Measurements from ENCODE around the gene GDI1. TPM values are rescaled to one million over a fixed set of nuclear protein-coding genes. Genes with fewer than 3 reads are reported as not detected.

GDI1 gene
- total and polyA plus RNA-seq, 9 of the 15 experiments (the other 6 are each of a cell fraction or from before 2014, with no cell fraction given), result 0.97 to 82.6 (median 37.5) TPM

DNA sequence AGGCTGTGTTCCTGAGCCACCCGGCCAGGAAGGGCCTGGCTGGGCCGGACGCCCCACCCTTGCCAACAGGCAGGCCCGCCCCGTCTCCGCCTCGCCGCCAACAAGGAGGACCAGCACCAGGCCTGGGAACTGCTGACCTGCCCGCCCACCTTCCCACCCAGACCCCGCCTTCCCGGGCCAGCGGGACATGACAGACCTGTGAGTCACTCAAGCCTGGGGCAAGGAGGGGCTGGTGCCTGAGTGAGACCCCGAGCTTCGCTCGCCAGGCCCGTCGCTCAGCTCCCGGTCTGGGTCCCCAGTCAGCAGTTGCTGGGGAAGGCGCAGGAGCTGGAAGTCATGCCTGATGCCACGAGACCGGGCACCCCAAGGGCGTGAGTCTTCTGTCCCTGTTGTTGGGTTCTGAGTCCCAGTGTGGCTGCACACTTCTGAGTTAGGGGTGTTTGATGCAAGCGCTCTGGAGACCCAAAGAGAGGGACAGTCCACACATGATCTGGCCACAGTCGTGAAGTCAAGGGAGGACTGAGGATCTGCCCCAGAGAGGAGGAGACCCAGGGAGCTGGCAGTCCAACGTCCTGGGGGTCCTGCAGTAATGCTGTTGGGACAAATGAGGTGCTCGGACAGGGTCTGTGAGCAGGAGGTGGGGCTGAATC, 27.6 kb upstream of the GDI1 start, which contains the start of gene DNASE1L1 (continued):
- TF ChIP-seq L3MBTL2 (IDR thresholded peaks at IDR 0.05) (no peak), ATF1 (CRISPR knock-in tag; IDR thresholded peaks at IDR 0.05) (no peak), ATF1 (tag; IDR thresholded peaks at IDR 0.05) (no peak; the same call in 1 of the 2 replicates), SMC3 (conservative IDR thresholded peaks at IDR 0.05; ENCODE audit: insufficient read depth, low read depth, low read length) (no peak), SMARCA4 (IDR thresholded peaks at IDR 0.05) (peak; percentile 64), MED1 (CRISPR knock-in tag; IDR thresholded peaks at IDR 0.05; ENCODE audit: borderline replicate concordance) (no peak), TEAD1 (CRISPR knock-in tag; IDR thresholded peaks at IDR 0.05) (no peak), BRD4 (IDR thresholded peaks at IDR 0.05) (no peak), ZNF217 (CRISPR knock-in tag; IDR thresholded peaks at IDR 0.05) (no peak), MAZ (CRISPR knock-in tag; conservative IDR thresholded peaks at IDR 0.05 in 1 of 2, IDR thresholded peaks at IDR 0.05 in 1 of 2) (0 out of 4 replicates have a peak, but pooled peaks of 1 of the 2 experiments have one; percentile 17), FOXK1 (CRISPR knock-in tag; IDR thresholded peaks at IDR 0.05; ENCODE audit: borderline replicate concordance) (no peak), POLR3A (IDR thresholded peaks at IDR 0.05; ENCODE audit: borderline replicate concordance, extremely low read depth, insufficient read depth, insufficient read length) (no peak), STAT5B (CRISPR knock-in tag; IDR thresholded peaks at IDR 0.05) (no peak), CREM (IDR thresholded peaks at IDR 0.05; ENCODE audit: low read depth) (peak; percentile 47), PURB (CRISPR knock-in tag; IDR thresholded peaks at IDR 0.05; ENCODE audit: low read depth) (no peak), RAD51 (IDR thresholded peaks at IDR 0.05; ENCODE audit: borderline replicate concordance, low read depth) (no peak)
- TF ChIP-seq, protein P1, sequence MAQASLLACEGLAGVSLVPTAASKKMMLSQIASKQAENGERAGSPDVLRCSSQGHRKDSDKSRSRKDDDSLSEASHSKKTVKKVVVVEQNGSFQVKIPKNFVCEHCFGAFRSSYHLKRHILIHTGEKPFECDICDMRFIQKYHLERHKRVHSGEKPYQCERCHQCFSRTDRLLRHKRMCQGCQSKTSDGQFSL (CRISPR knock-in tag; IDR thresholded peaks at IDR 0.05), result no peak
- TF ChIP-seq, protein P1 (tag; IDR thresholded peaks at IDR 0.05), result no peak
- TF ChIP-seq, protein P2, sequence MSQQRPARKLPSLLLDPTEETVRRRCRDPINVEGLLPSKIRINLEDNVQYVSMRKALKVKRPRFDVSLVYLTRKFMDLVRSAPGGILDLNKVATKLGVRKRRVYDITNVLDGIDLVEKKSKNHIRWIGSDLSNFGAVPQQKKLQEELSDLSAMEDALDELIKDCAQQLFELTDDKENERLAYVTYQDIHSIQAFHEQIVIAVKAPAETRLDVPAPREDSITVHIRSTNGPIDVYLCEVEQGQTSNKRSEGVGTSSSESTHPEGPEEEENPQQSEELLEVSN (IDR thresholded peaks at IDR 0.05; ENCODE audit: borderline replicate concordance in 1 of 2, extremely low read depth in 1 of 2, insufficient read depth in 1 of 2, insufficient read length in 1 of 2, low read depth in 1 of 2, low read length in 1 of 2, poor library complexity in 1 of 2, severe bottlenecking in 1 of 2), result no peak
- TF ChIP-seq, protein P3, sequence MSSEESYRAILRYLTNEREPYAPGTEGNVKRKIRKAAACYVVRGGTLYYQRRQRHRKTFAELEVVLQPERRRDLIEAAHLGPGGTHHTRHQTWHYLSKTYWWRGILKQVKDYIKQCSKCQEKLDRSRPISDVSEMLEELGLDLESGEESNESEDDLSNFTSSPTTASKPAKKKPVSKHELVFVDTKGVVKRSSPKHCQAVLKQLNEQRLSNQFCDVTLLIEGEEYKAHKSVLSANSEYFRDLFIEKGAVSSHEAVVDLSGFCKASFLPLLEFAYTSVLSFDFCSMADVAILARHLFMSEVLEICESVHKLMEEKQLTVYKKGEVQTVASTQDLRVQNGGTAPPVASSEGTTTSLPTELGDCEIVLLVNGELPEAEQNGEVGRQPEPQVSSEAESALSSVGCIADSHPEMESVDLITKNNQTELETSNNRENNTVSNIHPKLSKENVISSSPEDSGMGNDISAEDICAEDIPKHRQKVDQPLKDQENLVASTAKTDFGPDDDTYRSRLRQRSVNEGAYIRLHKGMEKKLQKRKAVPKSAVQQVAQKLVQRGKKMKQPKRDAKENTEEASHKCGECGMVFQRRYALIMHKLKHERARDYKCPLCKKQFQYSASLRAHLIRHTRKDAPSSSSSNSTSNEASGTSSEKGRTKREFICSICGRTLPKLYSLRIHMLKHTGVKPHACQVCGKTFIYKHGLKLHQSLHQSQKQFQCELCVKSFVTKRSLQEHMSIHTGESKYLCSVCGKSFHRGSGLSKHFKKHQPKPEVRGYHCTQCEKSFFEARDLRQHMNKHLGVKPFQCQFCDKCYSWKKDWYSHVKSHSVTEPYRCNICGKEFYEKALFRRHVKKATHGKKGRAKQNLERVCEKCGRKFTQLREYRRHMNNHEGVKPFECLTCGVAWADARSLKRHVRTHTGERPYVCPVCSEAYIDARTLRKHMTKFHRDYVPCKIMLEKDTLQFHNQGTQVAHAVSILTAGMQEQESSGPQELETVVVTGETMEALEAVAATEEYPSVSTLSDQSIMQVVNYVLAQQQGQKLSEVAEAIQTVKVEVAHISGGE (CRISPR knock-in tag; IDR thresholded peaks at IDR 0.05), result no peak
- TF ChIP-seq, protein P4, sequence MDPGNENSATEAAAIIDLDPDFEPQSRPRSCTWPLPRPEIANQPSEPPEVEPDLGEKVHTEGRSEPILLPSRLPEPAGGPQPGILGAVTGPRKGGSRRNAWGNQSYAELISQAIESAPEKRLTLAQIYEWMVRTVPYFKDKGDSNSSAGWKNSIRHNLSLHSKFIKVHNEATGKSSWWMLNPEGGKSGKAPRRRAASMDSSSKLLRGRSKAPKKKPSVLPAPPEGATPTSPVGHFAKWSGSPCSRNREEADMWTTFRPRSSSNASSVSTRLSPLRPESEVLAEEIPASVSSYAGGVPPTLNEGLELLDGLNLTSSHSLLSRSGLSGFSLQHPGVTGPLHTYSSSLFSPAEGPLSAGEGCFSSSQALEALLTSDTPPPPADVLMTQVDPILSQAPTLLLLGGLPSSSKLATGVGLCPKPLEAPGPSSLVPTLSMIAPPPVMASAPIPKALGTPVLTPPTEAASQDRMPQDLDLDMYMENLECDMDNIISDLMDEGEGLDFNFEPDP (CRISPR knock-in tag; IDR thresholded peaks at IDR 0.05), result no peak
